Caco-2 (cell line): Measurements from ENCODE around the gene MYG1. TPM values are rescaled to one million over a fixed set of nuclear protein-coding genes. Genes with fewer than 3 reads are reported as not detected.

Experiments used
- BruUV-seq: library from RNA; stranded (reverse); fragments of 400-500 nt; replicated peaks from 2 replicates; lab custom pipeline; 2021; lab: Mats Ljungman, UMichigan
- CTCF ChIA-PET: fragments of 300-600 bp; sonication (Branson Sonifier 250); formaldehyde crosslinking; loops from one replicate; lab custom pipeline; 2022; ENCODE audit warnings: antibody characterized with exemption; lab: Charles Lee
- POLR2A ChIA-PET: fragments of 300-600 bp; sonication (Branson Sonifier 250); formaldehyde crosslinking; loops from one replicate; lab custom pipeline; 2022; ENCODE audit warnings: antibody characterized with exemption; lab: Charles Lee
- DNase-seq, 2 experiments: peaks; one replicate each; pipeline versions ENCODE4 v3.0.0 to v3.0.0-alpha.2; 2020 to 2022
- H3K27me3 ChIP-seq: replicated peaks from 2 replicates; pipeline ENCODE4 v1.6.0; 2011; ENCODE audit warnings: low read length; ENCODE audit not compliant: control insufficient read depth, insufficient read depth
- H3K36me3 ChIP-seq: 2 replicates; pipeline ENCODE4 v1.5.1; 2011; ENCODE audit warnings: low read length; ENCODE audit not compliant: control insufficient read depth, insufficient read depth
- H3K4me1 ChIP-seq: fragments of 250-450 bp; sonication (Bioruptor Pico); 2 replicates; pipeline ENCODE4 v1.5.1; 2020; ENCODE audit warnings: mild to moderate bottlenecking
- H3K4me3 ChIP-seq: 2 replicates; pipeline ENCODE4 v1.5.1; 2011; ENCODE audit warnings: low read depth, mild to moderate bottlenecking, control low read depth, low read length
- H3K9me3 ChIP-seq: fragments of 250-450 bp; sonication (Bioruptor Pico); 2 replicates; pipeline ENCODE4 v1.5.1; 2020; ENCODE audit warnings: mild to moderate bottlenecking, moderate library complexity
- H3K27ac Mint-ChIP-seq: one replicate; pipeline ENCODE4 v1.8.0; 2022; ENCODE audit warnings: mixed read lengths; ENCODE audit not compliant: unreplicated experiment
- H3K27me3 Mint-ChIP-seq: one replicate; pipeline ENCODE4 v1.8.0; 2022; ENCODE audit warnings: mixed read lengths; ENCODE audit not compliant: insufficient read depth, unreplicated experiment
- H3K36me3 Mint-ChIP-seq: one replicate; pipeline ENCODE4 v1.8.0; 2022; ENCODE audit warnings: mild to moderate bottlenecking, mixed read lengths; ENCODE audit not compliant: insufficient read depth, unreplicated experiment
- H3K4me1 Mint-ChIP-seq: one replicate; pipeline ENCODE4 v1.8.0; 2022; ENCODE audit warnings: low read depth, mixed read lengths; ENCODE audit not compliant: unreplicated experiment
- H3K4me3 Mint-ChIP-seq: one replicate; pipeline ENCODE4 v1.8.0; 2022; ENCODE audit warnings: mild to moderate bottlenecking, moderate library complexity, mixed read lengths; ENCODE audit not compliant: unreplicated experiment
- H3K9me3 Mint-ChIP-seq: one replicate; pipeline ENCODE4 v1.8.0; 2022; ENCODE audit warnings: mixed read lengths; ENCODE audit not compliant: unreplicated experiment
- intact Hi-C: fragments of 100-400 bp; cut with micrococcal nuclease; formaldehyde crosslinking; loops from one replicate; pipeline ENCODE4 v1.10.0; 2022; ENCODE audit not compliant: unreplicated experiment
- total RNA-seq: library from RNA; stranded (reverse); gene quantifications from 2 replicates; pipeline ENCODE4 v1.2.3, GENCODE V29; 2022
- TF ChIP-seq, protein P1 (sequence below), 2 experiments: fragments of 200-600 bp in 1 of 2; IDR thresholded peaks; 1 replicate in 1 of 2; 2 replicates in 1 of 2; pipeline versions ENCODE4 v1.5.1 to v1.8.0; 2011 to 2022; ENCODE audit warnings: antibody characterized with exemption in 1 of 2, control low read depth in 1 of 2, inconsistent platforms in 1 of 2, low read depth in 1 of 2, low read length in 1 of 2, mild to moderate bottlenecking in 1 of 2, moderate library complexity in 1 of 2; ENCODE audit not compliant: insufficient read depth in 1 of 2, severe bottlenecking in 1 of 2, unreplicated experiment in 1 of 2

MYG1 gene
- total RNA-seq, 1 experiment from 2014 or later: 59.8 TPM

DNA sequence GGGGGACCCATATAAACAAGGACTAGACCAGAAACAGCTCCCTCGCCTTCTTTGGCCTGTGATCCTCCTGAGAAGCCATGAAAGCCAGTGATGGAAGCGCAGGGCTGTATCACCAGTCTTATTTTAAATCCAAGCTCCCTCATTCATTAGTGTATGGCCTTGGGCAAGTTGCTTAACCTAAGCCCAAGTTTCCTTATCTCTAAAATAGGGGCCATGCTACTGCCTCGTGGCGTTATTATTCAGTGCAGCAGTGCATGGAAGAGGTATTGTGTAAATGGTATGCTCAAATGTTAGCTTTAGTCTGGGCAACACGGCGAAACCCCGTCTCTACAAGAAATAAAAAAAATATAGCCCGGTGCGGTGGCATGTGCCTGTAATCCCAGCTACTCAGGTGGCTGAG lies 21.5 kb upstream of the MYG1 start:
- intact Hi-C loops: no loop called here
- Mint-ChIP-seq H3K9me3 (no peaks in the 10 kb centered on the region), H3K27me3 (no peaks in the 10 kb centered on the region), H3K4me3 (no peak overlapping the region), H3K4me1 (no peaks in the 10 kb centered on the region), H3K36me3 (peaks cover 30% of the 10 kb centered on the region), H3K27ac (no peak overlapping the region)
- Histone ChIP-seq H3K9me3 (no peaks in the 10 kb centered on the region), H3K27me3 (no peaks in the 10 kb centered on the region), H3K36me3 (no peaks in the 10 kb centered on the region; the same call in 1 of the 2 replicates), H3K4me1 (no peaks in the 10 kb centered on the region), H3K4me3 (no peak overlapping the region)
- ChIA-PET POLR2A (interaction anchor here (0.6 to 0.7 kb wide), 2 partner anchors 9 to 181 kb away, joined by 3 read pairs; no protein-coding TSS in a partner anchor), CTCF (interaction anchor here (0.5 to 2.1 kb wide), 2 partner anchors 65 to 204 kb away, joined by 5 to 9 read pairs; no protein-coding TSS in a partner anchor)
- TF ChIP-seq, protein P1, sequence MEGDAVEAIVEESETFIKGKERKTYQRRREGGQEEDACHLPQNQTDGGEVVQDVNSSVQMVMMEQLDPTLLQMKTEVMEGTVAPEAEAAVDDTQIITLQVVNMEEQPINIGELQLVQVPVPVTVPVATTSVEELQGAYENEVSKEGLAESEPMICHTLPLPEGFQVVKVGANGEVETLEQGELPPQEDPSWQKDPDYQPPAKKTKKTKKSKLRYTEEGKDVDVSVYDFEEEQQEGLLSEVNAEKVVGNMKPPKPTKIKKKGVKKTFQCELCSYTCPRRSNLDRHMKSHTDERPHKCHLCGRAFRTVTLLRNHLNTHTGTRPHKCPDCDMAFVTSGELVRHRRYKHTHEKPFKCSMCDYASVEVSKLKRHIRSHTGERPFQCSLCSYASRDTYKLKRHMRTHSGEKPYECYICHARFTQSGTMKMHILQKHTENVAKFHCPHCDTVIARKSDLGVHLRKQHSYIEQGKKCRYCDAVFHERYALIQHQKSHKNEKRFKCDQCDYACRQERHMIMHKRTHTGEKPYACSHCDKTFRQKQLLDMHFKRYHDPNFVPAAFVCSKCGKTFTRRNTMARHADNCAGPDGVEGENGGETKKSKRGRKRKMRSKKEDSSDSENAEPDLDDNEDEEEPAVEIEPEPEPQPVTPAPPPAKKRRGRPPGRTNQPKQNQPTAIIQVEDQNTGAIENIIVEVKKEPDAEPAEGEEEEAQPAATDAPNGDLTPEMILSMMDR (IDR thresholded peaks at IDR 0.05; ENCODE audit: insufficient read depth in 1 of 2, low read depth in 1 of 2, low read length in 1 of 2, severe bottlenecking in 1 of 2, unreplicated experiment in 1 of 2): no peak
- DNase-seq: no peak
- BruUV-seq: no TSS peak

DNA sequence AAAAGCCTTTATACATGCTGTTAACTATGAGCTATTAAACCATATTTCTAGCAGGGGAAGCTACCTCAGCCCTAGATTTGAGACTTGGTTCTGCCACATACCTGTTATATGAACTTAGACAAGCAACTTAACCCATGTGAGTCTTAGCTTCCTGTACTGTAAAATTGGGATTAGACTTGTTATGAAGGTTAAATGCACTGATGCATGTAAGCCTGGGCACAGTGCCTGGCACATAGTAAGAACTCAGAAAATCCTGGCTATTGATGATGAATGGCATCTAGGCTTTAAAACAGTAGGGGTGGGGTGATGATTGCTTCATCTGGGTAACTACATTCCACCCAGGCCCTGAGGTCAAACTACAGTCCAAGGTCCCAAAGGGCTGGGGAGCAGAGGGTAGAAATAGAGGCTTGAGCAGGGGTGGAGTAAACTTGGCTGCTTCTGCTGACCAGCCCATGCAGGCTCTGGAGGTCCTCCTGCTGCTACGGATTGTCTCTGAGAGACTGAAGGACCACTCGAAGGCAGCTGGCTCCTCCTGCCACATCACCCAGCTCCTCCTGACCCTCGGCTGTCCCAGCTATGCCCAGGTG lies 20.1 kb upstream of the MYG1 start:
- Histone ChIP-seq H3K27me3 (no peaks in the 10 kb centered on the region), H3K4me1 (no peaks in the 10 kb centered on the region), H3K36me3 (no peaks in the 10 kb centered on the region; the same call in 1 of the 2 replicates), H3K4me3 (no peak overlapping the region), H3K9me3 (no peaks in the 10 kb centered on the region)
- POLR2A ChIA-PET: interaction anchor here (0.7 kb wide), 1 partner anchor 136 kb away, joined by 3 read pairs; no protein-coding TSS in a partner anchor
- BruUV-seq: no TSS peak
- H3K4me1 Mint-ChIP-seq: no peaks in the 10 kb centered on the region
- no peaks in the 10 kb centered on the region for H3K9me3 Mint-ChIP-seq
- DNase-seq: no peak
- intact Hi-C loops: no loop called here
- TF ChIP-seq, protein P1 (IDR thresholded peaks at IDR 0.05; ENCODE audit: insufficient read depth in 1 of 2, low read depth in 1 of 2, low read length in 1 of 2, severe bottlenecking in 1 of 2, unreplicated experiment in 1 of 2): no peak
- CTCF ChIA-PET: interaction anchor here (0.6 to 2.1 kb wide), 4 partner anchors 42 to 1196 kb away, joined by 3 to 5 read pairs (median 4); partner anchors contain the start of gene AAAS
- no peak overlapping the region for H3K4me3 Mint-ChIP-seq
- H3K36me3 Mint-ChIP-seq: peaks cover 25% of the 10 kb centered on the region
- no peak overlapping the region for H3K27ac Mint-ChIP-seq
- no peaks in the 10 kb centered on the region for H3K27me3 Mint-ChIP-seq

DNA sequence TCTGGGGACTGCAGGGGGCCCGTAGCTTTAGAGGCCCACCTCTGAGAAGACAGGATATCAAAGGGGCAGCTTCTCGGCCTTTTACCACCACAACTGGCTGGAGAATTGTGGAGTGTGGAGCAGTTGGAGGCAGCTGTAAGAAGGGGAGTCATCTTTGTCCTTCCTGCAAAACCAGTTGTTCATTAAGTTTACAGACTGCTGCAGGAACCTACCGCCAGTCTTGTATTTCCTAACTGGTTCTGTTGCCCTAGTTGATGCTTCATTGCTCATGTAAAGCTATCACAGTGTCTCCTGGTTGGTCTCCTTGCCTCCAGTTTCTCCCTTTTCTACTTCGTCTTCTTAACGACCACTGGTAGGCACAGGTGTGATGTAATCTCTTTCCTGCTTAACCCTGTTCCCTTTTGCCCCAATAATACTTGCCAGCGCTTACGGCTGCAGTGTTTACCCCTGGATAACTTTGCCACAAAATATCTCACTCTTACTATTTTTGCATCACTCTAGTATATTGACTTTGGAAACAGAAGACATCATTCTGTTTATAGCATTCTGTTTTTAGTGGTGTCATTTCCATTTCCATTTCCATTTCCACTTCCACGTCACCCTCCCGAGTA lies 19.5 kb upstream of the MYG1 start:
- Histone ChIP-seq H3K9me3 (no peaks in the 10 kb centered on the region), H3K36me3 (no peaks in the 10 kb centered on the region; the same call in 1 of the 2 replicates), H3K27me3 (no peaks in the 10 kb centered on the region), H3K4me1 (no peaks in the 10 kb centered on the region), H3K4me3 (no peak overlapping the region)
- ChIA-PET POLR2A (interaction anchor here (0.5 kb wide), 1 partner anchor 99 kb away, joined by 6 read pairs; the partner anchor contains the start of genes CSAD and ZNF740), CTCF (interaction anchor here (1.1 to 1.7 kb wide), 2 partner anchors 41 to 68 kb away, joined by 3 to 4 read pairs; partner anchors contain the start of gene AAAS)
- no TSS peak for BruUV-seq
- intact Hi-C loops: no loop called here
- H3K4me3 Mint-ChIP-seq: no peak overlapping the region
- H3K9me3 Mint-ChIP-seq: no peaks in the 10 kb centered on the region
- TF ChIP-seq, protein P1 (IDR thresholded peaks at IDR 0.05; ENCODE audit: insufficient read depth in 1 of 2, low read depth in 1 of 2, low read length in 1 of 2, severe bottlenecking in 1 of 2, unreplicated experiment in 1 of 2): no peak
- no peaks in the 10 kb centered on the region for H3K4me1 Mint-ChIP-seq
- H3K27ac Mint-ChIP-seq: no peak overlapping the region
- DNase-seq: no peak
- H3K27me3 Mint-ChIP-seq: no peaks in the 10 kb centered on the region
- H3K36me3 Mint-ChIP-seq: peaks cover 21% of the 10 kb centered on the region
